ENCODE data around the gene GNAL.

The GNAL gene

DNA sequence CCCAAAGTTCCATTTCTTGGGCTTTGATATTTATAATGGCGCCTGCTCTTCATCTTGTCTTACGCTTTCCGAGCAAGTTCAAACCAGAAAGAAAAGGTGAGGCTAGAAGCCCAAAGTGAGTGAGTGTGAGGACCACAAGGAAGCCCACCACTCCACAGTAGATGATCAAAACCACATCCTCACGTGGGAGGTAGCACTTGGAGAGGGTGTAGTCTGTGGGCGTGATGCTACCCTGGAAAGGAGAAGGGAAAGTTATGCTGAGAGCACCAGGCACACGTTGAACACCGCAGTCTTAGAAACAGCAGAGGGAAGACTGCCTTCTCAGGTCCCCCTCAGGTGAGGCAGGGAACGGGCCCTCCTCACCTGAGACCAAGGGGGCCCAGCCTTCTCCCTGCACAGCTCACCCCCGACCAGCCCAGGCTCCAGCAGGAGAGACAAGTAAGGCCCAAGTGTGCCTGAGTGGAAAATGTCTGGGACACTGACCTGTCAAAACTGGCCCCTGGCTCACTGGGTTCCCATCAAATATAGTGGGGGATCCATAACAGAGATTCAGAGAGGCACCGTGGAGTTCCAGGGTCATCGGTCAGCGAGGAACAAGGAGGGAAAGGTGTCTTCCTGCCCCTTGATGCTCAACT lies 195.4 kb downstream of the GNAL start:
- DNase-seq (ENCODE audit: low read depth, low spot score): no peak
- in situ Hi-C loops (cut with HindIII; ENCODE audit: low sequenced_read_pairs): no loop called here
- TF ChIP-seq, protein P1, sequence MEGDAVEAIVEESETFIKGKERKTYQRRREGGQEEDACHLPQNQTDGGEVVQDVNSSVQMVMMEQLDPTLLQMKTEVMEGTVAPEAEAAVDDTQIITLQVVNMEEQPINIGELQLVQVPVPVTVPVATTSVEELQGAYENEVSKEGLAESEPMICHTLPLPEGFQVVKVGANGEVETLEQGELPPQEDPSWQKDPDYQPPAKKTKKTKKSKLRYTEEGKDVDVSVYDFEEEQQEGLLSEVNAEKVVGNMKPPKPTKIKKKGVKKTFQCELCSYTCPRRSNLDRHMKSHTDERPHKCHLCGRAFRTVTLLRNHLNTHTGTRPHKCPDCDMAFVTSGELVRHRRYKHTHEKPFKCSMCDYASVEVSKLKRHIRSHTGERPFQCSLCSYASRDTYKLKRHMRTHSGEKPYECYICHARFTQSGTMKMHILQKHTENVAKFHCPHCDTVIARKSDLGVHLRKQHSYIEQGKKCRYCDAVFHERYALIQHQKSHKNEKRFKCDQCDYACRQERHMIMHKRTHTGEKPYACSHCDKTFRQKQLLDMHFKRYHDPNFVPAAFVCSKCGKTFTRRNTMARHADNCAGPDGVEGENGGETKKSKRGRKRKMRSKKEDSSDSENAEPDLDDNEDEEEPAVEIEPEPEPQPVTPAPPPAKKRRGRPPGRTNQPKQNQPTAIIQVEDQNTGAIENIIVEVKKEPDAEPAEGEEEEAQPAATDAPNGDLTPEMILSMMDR (IDR thresholded peaks at IDR 0.05; ENCODE audit: low read depth, low read length): no peak

DNA sequence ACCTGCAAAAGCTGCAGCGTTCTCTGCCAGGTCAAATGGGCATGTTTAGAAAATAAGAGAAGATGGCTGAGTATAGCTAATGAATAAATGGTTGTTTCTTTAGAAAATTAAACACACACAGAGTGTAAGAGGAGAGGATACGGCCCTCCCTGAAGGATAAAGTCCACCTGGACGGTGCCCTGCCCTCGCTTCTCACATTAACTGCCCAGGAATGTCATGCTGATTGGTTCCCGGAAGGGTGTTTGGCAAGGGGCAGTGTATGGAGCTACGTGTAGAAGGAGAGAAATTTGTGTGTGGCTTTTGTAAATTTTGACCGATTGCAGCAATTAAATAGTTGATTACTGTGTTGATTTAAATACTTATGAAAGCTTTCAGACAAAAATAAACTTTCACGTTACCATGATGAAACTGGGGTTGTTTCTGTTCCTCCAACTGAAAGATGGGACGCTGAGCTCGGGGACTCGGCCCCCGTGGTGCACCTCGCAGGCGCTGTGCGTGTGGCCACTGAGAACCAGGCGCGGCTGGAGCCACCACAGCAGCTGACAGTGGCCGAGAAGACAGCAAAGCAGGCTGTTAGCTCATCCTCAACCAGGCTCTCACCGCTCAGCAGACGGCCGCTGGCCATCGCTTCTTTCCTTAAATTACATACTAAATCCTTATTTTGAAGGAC lies 196.3 kb downstream of the GNAL start:
- in situ Hi-C loops (cut with HindIII; ENCODE audit: low sequenced_read_pairs): no loop called here

More for the DNA sequence above, 195.4 kb downstream of the GNAL start:
- H3K4me3 ChIP-seq (ENCODE audit: low read depth, low read length): no peak overlapping the region

DNA sequence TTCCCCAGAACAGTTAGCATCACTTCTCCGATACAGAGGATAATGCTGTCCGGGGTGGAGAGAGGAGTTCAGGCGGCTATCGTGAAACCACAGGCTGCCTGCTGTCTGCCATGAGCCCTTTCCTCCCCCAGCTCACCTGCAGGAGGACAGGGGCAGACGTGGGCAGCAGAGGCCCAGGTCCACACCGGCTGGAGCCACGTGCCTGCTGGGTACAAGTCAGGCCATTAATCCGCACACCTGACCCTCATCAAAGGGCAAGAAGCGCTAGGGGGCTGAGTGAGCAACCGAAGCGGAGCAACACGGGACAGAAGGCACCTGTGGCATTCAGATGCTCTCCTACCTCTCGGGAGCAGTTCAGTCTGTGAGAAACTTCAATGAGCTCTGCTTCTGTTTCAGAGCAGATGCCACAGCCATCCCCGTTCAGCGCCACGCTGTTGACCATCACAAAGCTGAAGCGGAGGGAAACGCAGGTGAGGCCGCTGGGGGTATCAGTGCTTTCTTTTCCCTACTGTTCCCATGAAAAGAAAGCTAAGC lies 197.6 kb downstream of the GNAL start:
- DNase-seq (ENCODE audit: low read depth, low spot score): no peak
- TF ChIP-seq, protein P1 (IDR thresholded peaks at IDR 0.05; ENCODE audit: low read depth, low read length): no peak
- H3K4me3 ChIP-seq (ENCODE audit: low read depth, low read length): no peak overlapping the region
- in situ Hi-C loops (cut with HindIII; ENCODE audit: low sequenced_read_pairs): no loop called here

More for the DNA sequence above, 196.3 kb downstream of the GNAL start:
- H3K4me3 ChIP-seq (ENCODE audit: low read depth, low read length): no peak overlapping the region
- no peak for DNase-seq (ENCODE audit: low read depth, low spot score)
- TF ChIP-seq, protein P1 (IDR thresholded peaks at IDR 0.05; ENCODE audit: low read depth, low read length): no peak

DNA sequence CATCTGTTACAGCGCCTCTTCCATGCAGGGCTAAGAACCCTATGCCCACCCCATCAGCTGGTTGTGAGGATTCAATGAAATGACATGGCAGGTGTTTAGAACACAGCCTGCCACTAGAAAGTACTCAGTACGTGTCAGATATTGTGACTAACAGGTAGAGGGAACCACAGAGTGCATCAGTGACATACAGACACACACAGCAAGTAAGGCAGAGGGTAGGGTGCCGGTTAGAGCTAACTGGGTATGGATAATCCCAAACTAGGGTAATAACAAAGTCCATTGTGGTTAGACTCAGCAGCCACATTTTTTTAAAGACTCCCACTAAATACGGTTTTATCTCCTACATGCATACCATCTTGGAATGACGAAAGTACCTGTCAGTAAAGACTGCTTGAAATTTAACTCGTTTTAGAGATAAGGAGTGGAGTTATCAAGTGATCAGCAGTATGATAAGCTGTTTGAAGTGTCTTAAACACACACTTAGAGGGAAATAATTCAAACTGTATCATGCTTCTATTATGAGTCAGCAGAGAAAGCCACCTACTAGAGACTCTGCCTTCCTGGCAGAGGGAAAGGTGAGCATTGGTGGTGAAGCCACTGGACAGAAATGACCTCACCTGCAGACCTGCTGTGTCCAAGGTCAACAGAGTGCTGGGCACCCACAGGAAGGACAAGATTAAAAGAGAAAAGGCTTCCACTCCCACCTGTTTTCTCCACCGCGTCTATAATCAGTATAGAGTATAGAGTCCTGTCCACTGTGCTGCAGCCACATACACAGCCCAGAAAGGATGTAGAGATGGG lies 198.5 kb downstream of the GNAL start:
- TF ChIP-seq, protein P1 (IDR thresholded peaks at IDR 0.05; ENCODE audit: low read depth, low read length): no peak
- H3K4me3 ChIP-seq (ENCODE audit: low read depth, low read length): no peak overlapping the region
- DNase-seq (ENCODE audit: low read depth, low spot score): no peak
- in situ Hi-C loops (cut with HindIII; ENCODE audit: low sequenced_read_pairs): no loop called here

DNA sequence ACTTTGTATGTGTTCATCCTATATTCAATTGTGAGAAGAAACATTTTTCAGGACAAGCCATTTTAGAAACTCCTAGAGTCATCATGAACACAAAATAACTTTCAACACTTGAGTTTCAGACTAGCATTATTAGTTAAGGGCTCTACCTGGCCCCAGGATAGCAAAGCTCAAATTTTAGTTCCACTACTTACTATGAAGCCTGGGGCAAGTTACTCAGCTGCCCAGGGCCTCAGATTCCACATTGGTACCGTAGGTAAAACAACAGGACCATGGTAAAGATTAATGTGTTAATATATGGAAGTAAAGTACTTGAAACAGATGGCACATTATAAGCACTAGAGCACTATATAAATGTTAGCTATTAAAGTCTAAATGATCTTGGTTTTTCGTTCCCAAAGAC lies 199.7 kb downstream of the GNAL start:
- TF ChIP-seq, protein P1 (IDR thresholded peaks at IDR 0.05; ENCODE audit: low read depth, low read length): no peak
- H3K4me3 ChIP-seq (ENCODE audit: low read depth, low read length): no peak overlapping the region
- no peak for DNase-seq (ENCODE audit: low read depth, low spot score)
- in situ Hi-C loops (cut with HindIII; ENCODE audit: low sequenced_read_pairs): no loop called here

DNA sequence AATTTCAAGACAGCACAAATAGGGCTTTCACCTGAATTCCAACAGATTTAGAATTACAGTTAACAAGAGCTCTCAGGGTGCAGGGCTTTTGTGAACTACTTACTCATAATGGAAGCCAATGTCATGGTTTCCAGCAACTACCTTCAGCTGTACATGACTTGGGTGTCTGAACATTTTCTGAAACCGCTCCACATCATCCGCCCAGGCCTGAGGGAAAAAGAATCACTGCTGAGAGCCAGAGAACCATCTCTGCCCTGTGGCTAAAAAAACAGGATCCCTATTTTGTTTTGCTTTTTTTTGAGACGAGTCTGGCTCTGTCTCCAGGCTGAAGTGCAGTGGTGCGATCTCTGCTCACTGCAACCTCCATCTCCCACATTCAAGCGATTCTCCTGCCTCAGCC lies 200.2 kb downstream of the GNAL start:
- no peak overlapping the region for H3K4me3 ChIP-seq (ENCODE audit: low read depth, low read length)
- in situ Hi-C loops (cut with HindIII; ENCODE audit: low sequenced_read_pairs): no loop called here
- no peak for DNase-seq (ENCODE audit: low read depth, low spot score)
- TF ChIP-seq, protein P1 (IDR thresholded peaks at IDR 0.05; ENCODE audit: low read depth, low read length): no peak
